Measurements from ENCODE around the gene SSR3. TPM values are rescaled to one million over a fixed set of nuclear protein-coding genes. Genes with fewer than 3 reads are reported as not detected.
"Not testable (repeated sequence)": the region's sequence is repeated elsewhere in the genome, so short reads cannot be mapped to it uniquely, and the experiment has no call there.

SSR3 gene
- total and polyA plus RNA-seq, 2 donors (not counting 3 experiments of a cell fraction or from before 2014, with no cell fraction given), result 155 to 355 TPM

- Histone ChIP-seq H4K20me1 (replicated peaks; ENCODE audit: control insufficient read depth, extremely low read depth, insufficient read depth, low read length) (no peaks in the 10 kb centered on the region), H3K4me3 (replicated peaks in 1 of 3; ENCODE audit: insufficient read depth in 1 of 3, low read depth in 1 of 3, low read length in 3 of 3) (no peak overlapping the region), H2AFZ (ENCODE audit: low read depth, low read length) (no peak overlapping the region), H3K27me3 (ENCODE audit: control insufficient read depth in 2 of 2, insufficient read depth in 2 of 2, low read length in 2 of 2) (peaks cover 8 to 9% of the 10 kb centered on the region in 2 experiments), H3K79me2 (ENCODE audit: control insufficient read depth, insufficient read depth, low read length) (no peaks in the 10 kb centered on the region), H3K27ac (ENCODE audit: insufficient read depth, low read depth, low read length) (no peak overlapping the region), H3K4me2 (ENCODE audit: insufficient read depth, low read length) (no peak overlapping the region), H3K4me1 (ENCODE audit: control insufficient read depth, extremely low read depth, insufficient read depth, low read length) (no peaks in the 10 kb centered on the region), H3K9ac (replicated peaks; ENCODE audit: extremely low read depth, insufficient read depth, low read length) (no peak overlapping the region), H3K36me3 (ENCODE audit: control insufficient read depth in 2 of 2, extremely low read depth in 1 of 2, insufficient read depth in 2 of 2, low read length in 2 of 2) (no peaks in the 10 kb centered on the region), H3K9me1 (replicated peaks; ENCODE audit: control insufficient read depth, extremely low read depth, insufficient read depth, low read length) (no peaks in the 10 kb centered on the region), H3K9me3 (replicated peaks; ENCODE audit: control insufficient read depth, insufficient read depth, low read length) (no peaks in the 10 kb centered on the region)
- no peak for DNase-seq (ENCODE audit: low read depth, low spot score)
- dilution Hi-C loops (cut with MboI; ENCODE audit: extremely low pct_ligation_motif_present, low sequenced_read_pairs) (no loop called here), intact Hi-C loops (cut with micrococcal nuclease) (no loop called here)
- CTCF ChIA-PET, result interaction anchor here (1.2 to 1.4 kb wide), 2 partner anchors 9 to 35 kb away, joined by 3 read pairs; no protein-coding TSS in a partner anchor
- no peak for TF ChIP-seq POLR2A (IDR thresholded peaks at IDR 0.05; ENCODE audit: low read depth, low read length)
- FAIRE-seq, result peak; percentile 72
- no TSS peak for BruUV-seq (replicated peaks)
- POLR2A ChIA-PET, result no interaction called here
Measured at GRCh38 chr3:156563900-156564682, 9.2 kb upstream of the SSR3 start.

- H3K27me3 ChIP-seq (ENCODE audit: control insufficient read depth in 2 of 2, insufficient read depth in 2 of 2, low read length in 2 of 2); FAIRE-seq; H3K9me1 ChIP-seq (replicated peaks; ENCODE audit: control insufficient read depth, extremely low read depth, insufficient read depth, low read length); H4K20me1 ChIP-seq (replicated peaks; ENCODE audit: control insufficient read depth, extremely low read depth, insufficient read depth, low read length); H3K79me2 ChIP-seq (ENCODE audit: control insufficient read depth, insufficient read depth, low read length); intact Hi-C loops (cut with micrococcal nuclease); H3K4me3 ChIP-seq (replicated peaks in 1 of 3; ENCODE audit: insufficient read depth in 1 of 3, low read depth in 1 of 3, low read length in 3 of 3); H3K4me1 ChIP-seq (ENCODE audit: control insufficient read depth, extremely low read depth, insufficient read depth, low read length); H3K36me3 ChIP-seq (ENCODE audit: control insufficient read depth in 2 of 2, extremely low read depth in 1 of 2, insufficient read depth in 2 of 2, low read length in 2 of 2); H3K9ac ChIP-seq (replicated peaks; ENCODE audit: extremely low read depth, insufficient read depth, low read length); BruUV-seq (replicated peaks); POLR2A ChIA-PET; CTCF ChIA-PET; DNase-seq (ENCODE audit: low read depth, low spot score); H2AFZ ChIP-seq (ENCODE audit: low read depth, low read length); H3K4me2 ChIP-seq (ENCODE audit: insufficient read depth, low read length); H3K27ac ChIP-seq (ENCODE audit: insufficient read depth, low read depth, low read length); dilution Hi-C loops (cut with MboI; ENCODE audit: extremely low pct_ligation_motif_present, low sequenced_read_pairs); H3K9me3 ChIP-seq (replicated peaks; ENCODE audit: control insufficient read depth, insufficient read depth, low read length): not testable (repeated sequence)
Measured at GRCh38 chr3:156562486-156562885, 7.6 kb upstream of the SSR3 start.
